Central memory CD4-positive, alpha-beta T cell (primary cell): Measurements from ENCODE around the gene CCDC194.
"Not testable (repeated sequence)": the region's sequence is repeated elsewhere in the genome, so short reads cannot be mapped to it uniquely, and the experiment has no call there.

Experiments used
- DNase-seq: peaks from one replicate; pipeline ENCODE4 v3.0.0; 2022

The CCDC194 gene

DNA sequence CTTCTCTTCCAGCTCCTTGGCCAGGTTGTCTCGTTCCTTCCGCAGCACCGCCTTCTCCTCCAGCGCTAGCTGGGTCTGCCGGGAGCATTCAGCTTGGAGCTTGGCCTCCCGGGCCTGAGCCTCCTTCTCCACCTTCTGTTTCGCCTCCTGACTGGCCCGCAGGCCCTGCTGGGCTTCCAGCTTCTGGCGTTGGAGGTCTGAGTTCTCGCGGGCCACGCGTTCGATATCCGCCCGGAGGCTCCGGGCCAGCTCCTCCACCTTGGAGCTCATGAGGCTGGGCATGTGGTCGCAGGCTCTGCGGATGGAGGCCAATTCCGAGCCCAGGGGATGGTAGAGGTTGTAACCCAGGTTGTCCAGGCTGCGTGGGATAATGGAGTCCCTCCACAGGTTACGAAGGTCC lies 28.6 kb downstream of the CCDC194 start:
- DNase-seq = no peak

DNA sequence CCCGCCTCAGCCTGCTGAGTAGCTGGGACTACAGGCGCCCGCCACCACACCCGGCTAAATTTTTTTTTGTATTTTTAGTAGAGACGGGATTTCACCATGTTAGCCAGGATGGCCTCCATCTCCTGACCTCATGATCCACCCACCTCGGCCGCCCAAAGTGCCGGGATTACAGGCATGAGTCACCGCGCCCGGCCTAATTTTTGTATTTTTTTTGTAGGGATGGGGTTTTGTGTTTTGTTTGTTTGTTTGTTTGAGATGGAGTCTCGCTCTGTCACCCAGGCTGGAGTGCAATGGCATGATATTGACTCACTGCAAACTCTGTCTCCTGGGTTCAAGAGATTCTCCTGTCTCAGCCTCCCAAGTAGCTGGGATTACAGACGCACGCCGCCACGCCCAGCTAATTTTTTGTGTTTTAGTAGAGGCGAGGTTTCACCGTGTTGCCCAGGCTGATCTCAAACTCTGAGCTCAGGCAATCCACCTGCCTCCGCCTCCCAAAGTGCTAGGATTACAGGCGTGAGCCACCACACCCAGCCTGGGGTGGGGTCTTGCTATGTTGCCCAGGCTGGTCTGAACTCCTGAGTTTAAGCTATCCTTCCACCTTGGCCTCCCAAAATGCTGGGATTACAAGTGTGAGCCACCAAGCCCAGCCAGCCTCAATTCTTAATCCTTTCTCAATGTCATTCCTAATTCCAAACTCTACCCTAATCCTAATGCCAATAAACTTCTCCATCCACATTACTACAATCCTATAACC lies 30.0 kb downstream of the CCDC194 start:
- DNase-seq = not testable (repeated sequence)

DNA sequence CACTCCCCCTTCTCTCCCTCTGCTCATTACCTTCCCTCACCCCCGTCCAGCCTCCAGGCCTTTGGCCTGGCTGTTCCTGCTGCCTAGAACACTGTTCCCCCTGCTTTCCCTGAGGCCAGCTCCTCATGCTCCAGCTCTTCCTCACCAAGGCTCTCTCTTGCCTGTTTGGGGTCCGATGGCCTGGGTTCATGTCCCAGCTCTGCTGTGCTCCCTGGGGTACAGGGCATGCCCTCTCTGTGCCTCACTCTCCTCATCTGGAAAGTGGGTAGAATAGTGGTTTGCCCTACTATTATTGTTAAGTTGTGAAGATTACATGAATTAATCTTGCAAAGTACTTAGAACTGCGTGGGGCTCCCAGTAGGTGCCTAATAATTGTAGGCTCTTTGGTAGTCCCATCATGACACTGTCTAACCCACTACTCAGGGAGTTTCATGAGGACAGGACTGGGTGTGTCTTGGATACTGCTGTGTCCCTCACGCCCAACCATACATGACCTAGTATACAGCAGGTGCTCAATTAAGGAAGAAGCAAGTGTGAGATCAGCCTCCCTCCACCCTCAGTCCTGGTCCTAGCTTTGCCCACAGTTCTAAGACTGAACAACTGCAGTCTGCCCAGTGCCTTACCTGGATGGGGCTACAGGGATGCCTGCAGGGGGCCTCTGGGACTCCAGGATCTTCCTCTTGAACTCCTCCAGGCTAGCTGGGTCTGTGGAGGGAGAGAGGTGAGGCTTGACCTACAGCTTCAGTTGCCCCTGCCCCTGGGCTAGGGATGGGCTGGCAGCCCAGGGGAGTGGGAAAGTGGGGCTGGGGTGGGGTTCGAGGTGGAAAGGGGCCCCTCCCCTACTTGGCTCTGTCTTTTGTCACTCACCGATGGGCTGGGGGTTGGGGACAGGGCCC lies 33.8 kb downstream of the CCDC194 start:
- DNase-seq = no peak

DNA sequence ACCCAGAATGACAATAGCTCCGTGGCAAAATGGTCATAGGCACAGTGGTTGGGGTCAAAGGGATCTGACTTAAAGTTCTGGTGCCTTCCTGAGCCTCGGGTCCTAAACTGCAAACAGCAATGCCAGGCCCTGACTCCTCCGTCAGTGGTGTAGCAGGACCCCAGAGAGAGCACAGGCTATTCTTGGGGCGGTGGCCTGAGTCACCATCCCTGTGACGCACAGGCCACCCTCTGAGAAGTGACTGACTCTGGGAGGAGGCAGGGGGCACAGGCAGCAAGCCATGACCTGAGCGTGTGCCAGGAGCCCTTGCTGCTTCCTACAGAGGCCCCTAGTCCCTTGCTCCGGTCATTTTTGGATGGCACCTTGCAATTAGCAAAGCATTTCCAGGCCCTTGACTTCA lies 35.6 kb downstream of the CCDC194 start:
- no peak for DNase-seq

DNA sequence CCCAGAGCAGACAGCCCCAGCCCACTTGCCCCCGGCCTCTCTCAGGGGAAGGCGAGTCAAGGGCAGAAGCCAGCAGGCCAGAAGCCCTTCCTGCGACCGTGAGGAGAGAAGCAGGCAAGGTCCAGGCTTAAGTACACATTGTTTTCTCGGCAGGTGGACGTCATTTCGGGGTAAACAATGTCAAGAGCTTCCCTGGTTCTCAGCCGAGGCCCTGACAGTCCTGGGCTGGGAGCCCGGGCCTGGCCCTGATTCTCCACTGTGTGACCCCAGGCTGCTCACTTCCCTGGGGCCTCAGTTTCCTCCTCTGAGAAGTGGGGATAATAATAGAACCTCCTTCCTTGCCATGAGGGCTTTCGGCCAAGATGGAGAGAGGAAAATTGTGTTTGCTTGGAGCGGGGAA lies 36.3 kb downstream of the CCDC194 start:
- DNase-seq = no peak

DNA sequence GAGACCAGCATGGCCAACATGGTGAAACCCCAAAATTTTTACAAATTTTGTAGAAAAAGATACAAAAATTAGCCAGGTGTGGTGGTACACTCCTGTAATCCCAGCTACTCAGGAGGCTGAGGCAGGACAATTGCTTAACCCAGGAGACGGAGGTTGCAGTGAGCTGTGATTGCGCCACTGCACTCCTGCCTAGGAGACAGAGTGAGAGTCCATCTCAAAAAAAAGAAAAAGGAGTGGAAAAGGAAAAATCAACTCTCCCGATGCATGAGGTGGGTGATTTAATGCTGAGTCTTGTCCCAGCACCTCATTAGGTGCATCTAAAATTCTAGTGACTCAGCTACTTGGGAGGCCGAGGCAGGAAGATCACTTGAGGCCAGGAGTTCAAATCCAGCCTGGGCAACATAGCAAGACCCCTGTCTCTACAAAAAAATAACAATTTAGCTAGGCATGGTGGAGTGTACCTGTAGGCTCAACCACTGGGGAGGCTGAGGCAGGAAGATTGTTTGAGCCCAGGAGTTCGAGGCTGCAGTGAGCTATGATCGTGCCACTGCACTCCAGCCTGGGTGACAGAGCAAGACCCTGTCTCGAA lies 36.8 kb downstream of the CCDC194 start:
- DNase-seq = no peak

DNA sequence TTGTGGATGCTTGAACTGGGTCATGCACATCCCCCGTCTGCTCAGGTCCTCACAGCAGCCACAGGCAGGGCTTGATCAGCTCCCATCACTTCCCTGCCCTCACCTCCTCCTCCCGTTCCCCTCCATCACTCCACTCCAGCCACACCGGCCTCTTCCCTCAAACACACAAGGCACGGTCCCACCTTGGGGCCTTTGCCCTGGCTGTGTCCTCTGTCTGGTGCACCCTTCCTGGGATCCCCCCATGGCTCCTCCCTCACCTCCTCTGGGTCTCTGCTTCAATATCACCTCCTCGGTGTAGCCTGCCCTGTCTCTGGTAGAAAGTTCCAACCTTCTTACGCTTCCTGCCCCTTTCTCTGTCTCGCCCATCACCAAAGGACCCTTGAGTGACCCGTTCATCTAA lies 40.6 kb downstream of the CCDC194 start:
- DNase-seq = no peak

DNA sequence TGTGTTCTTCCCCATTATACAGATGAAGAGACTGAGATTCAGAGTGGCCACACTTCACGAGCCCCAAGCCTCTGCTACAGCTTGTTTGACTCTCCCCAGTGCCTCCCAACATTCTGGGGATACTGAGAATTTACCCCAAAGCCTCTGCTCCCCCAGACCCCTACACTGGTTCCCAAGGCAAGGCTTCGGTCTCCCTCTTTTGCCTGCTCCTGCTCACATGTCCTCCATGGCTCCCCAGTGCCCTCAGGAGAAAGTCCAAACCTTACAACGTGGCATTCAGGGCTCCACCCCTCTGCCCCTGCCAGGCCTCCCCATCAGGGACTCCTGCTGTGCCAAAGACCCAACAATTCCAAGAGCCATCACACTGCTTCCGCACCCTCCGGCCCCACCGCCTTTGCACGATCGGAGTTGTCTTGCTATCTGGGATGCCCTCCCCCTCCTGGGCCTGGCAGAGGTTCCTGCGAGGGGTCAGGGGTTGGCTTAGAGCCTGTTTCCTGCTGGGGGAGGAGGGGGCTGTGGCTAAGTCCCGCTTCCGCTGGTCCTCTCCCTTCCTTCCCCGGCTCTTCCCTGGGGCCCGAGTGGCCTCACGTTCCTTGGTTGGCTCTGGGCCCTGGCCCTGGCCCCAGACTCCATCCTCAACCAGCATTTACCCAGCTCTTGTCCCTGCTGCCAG lies 41.3 kb downstream of the CCDC194 start:
- no peak for DNase-seq

DNA sequence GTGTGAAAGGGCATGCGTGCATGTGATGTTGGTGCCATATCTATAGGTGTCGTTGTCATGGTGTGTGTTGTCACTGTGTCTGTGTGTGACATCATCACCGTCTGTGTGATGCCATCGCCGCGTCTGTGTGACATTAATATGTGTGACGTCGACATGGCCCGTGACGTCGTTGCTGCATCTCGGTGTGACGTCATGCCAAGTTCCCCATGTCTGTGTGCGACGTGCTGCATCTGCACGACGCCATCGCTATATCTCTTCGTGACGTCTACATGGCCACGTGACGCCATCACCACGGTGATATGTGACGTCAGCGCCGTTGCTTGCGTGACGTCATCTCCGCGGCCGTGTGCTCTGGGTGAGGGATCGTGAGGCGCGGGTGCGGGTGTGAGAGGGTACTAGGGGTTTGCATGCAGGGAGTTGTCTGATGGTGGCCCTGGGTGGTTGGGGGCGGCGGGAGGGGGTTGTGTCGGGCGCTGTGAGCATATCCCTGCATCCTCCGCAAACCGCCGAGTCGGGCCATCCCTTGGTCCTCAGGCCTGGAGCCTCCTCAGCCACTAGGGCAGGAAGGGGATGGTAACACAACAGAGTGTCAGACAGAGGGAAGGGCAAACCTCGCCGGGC lies 42.1 kb downstream of the CCDC194 start:
- DNase-seq = no peak

DNA sequence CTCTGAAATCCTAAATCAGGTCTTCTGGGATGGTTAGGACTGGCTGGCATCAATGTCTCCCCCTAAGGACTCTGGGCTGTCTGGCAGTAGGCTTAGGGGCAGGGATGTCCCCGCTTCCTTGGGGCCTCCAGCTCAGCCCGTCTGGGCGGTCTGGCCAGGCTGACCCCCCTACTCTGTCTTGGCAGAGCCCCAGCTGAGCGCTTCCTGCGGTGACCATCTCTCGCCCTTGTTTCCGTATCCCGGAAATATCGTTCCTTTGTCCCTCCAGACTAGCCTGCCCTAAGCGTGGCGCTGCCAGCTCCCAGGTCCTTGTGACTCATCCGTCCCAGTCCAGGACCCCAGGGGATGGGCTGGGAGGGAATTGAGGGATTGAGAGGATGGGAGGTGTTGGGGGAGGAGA lies 45.3 kb downstream of the CCDC194 start:
- DNase-seq = no peak

DNA sequence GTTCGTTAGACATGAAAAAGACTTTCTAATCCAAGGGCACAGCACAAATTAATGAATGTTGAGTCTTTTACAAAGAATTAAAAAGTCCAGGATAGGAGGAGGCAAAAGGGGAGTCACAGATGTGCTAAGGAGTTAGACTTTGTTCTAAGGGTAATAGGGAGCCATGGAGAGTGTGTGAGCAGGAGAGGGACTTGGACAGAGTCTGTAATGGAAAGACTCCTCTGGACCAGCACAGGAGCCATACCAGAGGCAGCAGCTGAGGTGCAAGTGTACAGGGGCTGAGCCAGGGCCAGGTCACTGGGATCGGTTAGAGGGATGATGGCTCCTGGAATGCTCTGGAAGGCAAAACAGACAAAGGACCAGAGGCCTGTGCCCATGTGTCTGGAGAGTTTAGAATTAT lies 46.1 kb downstream of the CCDC194 start:
- DNase-seq = no peak

DNA sequence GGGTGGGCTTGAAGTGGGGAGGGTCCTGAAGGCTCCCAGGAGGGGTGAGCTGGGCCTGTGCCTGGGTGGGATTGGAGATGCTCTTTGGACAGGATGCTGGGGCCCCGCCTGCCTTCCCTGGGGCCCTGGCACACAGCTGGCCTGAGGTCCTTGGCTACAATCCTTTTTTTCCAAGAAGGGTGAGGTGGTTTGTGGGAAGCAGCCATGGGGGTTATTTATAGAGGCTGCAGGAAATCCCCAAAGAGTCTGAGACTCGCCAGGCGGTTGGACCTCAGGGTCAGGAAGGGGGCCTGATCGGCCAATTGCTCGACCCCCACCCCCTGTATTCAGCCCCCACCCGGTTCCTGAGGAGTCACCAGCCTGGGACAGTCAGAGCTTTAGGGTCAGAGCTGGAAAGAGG lies 46.6 kb downstream of the CCDC194 start:
- no peak for DNase-seq

DNA sequence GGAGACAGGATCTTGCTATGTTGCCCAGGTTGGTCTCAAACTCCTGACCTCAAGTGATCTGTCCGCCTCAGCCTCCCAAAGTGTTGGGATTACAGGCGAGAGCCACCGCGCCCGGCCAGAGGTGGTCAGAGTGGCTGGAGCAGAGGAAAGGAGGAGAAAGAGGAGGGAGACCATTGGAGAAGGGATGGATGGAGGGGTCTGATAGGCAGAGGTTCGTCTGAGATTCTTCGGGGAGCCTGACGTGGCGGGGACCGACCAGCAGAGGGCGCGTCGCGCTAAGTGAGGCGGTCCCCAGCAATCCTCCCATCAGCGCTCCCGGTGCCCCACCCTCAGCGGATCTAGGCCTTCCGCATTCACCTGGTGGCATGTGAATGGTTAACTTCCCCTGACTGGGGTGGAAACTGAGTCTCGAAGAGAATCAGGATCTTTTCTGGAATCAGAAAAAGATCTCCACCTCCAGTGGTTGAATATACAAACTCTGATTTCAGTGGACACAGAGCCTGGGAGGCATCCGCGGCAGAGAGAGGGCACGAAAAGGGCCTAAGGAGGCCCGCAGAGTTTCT lies 47.8 kb downstream of the CCDC194 start:
- DNase-seq = peak; percentile 63

DNA sequence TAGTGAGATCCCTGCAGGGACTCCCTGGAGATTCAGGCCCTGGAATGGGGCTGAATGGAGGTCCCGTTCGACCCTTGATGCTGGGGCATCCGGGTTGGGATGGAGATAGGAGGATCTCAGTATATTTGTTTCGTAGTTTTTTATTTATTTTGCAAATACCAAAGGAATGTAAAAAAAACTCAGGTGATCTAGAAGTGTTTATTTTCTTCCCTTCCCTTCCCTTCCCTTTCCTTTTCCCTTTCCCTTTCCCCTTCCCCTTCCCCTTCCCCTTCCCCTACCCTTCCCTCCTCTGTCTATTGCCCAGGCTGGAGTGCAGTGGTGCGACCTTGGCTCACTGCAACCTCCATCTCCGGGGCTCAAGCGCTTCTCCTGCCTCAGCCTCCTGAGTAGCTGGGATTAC lies 52.2 kb downstream of the CCDC194 start:
- DNase-seq = no peak

DNA sequence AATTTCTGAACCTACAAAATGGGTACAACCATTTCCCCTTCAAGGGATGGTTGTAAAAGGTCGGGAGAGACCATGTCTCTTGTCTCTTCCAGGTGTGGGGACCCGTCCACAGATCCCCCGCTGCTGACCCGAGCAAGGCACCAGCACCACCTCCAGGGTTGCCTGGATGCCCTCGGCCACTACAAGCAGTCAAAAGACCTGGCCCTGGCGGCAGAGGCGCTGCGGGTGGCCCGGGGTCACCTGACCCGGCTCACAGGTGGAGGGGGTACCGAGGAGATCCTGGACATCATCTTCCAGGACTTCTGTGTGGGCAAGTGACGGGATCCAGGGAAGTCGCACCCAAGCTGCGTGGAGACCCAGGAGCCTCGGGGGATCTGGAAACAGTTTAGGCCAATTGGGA lies 52.6 kb downstream of the CCDC194 start:
- DNase-seq = no peak

DNA sequence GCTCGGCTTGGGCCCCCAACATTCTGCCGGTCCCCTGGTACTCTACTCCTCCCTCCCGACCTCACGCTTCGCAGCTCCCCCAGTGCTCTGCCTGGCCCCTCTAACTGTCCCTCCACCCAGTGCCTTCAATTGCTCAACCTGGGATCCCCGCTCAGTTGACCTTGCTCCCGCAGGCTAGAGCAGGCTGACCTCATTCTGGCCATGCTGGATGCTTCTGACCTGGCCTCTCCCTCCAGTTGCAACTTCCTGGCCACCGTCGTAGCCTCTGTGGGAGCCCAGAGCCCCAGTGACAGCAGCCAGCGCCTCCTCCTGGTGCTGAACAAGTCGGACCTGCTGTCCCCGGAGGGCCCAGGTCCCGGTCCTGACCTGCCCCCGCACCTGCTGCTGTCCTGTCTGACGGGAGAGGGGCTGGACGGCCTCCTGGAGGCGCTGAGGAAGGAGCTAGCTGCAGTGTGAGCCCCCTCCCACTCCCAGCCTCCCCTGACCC lies 53.1 kb downstream of the CCDC194 start:
- DNase-seq = no peak
